NB4 (cell line): ENCODE measurements around the gene MGMT.

Experiments used
- CTCF ChIP-seq: IDR thresholded peaks from one replicate; pipeline ENCODE4 v1.5.1; 2012; ENCODE audit warnings: low read depth, low read length
- POLR2A ChIP-seq: IDR thresholded peaks from 2 replicates; pipeline ENCODE4 v1.6.1; 2011; ENCODE audit warnings: mild to moderate bottlenecking; ENCODE audit not compliant: insufficient read length; ENCODE audit errors: extremely low read depth

- no peak for TF ChIP-seq CTCF
- no peak for TF ChIP-seq POLR2A
Observed at GRCh38 chr10:129744134-129745111, 277.4 kb downstream of the MGMT start.
